Stomach (tissue), 9 donors: ENCODE data around the gene CASQ1. TPM values are rescaled to one million over a fixed set of nuclear protein-coding genes. Genes with fewer than 3 reads are reported as not detected.

ENCODE experiments used
- DNase-seq, 2 donors: peaks; one replicate each; pipeline versions ENCODE4 v3.0.0 to v3.0.0-alpha.2; 2013 to 2019
- H3K27ac ChIP-seq, 5 donors: fragments of 200-600 bp in 4 of 5; sonication (generic) in 4 of 5; one replicate each; pipeline ENCODE4 v1.5.1; 2013 to 2019; ENCODE audit warnings: mild to moderate bottlenecking in 1 of 5, moderate library complexity in 1 of 5
- H3K27me3 ChIP-seq, 3 donors: fragments of 200-600 bp; sonication (generic); one replicate each; pipeline ENCODE4 v1.5.1; 2017 to 2019; ENCODE audit warnings: mixed run types in 1 of 3
- H3K36me3 ChIP-seq, 4 donors: fragments of 200-600 bp; sonication (generic); 1 replicate in 3 of 4; 2 replicates in 1 of 4; pipeline ENCODE4 v1.5.1; 2016 to 2019
- H3K4me1 ChIP-seq, 4 donors: fragments of 200-600 bp; sonication (generic); one replicate each; pipeline ENCODE4 v1.5.1; 2016 to 2019
- H3K4me3 ChIP-seq, 4 donors: fragments of 200-600 bp; sonication (generic) in 3 of 4; one replicate each; pipeline ENCODE4 v1.5.1; 2016 to 2019; ENCODE audit warnings: mild to moderate bottlenecking in 1 of 4
- H3K9me3 ChIP-seq, 4 donors: fragments of 200-600 bp; sonication (generic); one replicate each; pipeline ENCODE4 v1.5.1; 2016 to 2019
- CTCF ChIP-seq, 7 experiments: fragments of 450-650 bp in 4 of 7; fragments of 200-600 bp in 3 of 7; sonication (generic) in 3 of 7; IDR thresholded peaks; one replicate each; pipeline ENCODE4 v1.5.1; 2016 to 2019; ENCODE audit warnings: antibody characterized with exemption in 7 of 7, control low read depth in 2 of 7, mild to moderate bottlenecking in 1 of 7
- EP300 ChIP-seq: sonication (generic); formaldehyde crosslinking; IDR thresholded peaks from one replicate; pipeline ENCODE4 v1.6.1; 2017; ENCODE audit warnings: antibody characterized with exemption
- POLR2A ChIP-seq, 4 donors: fragments of 450-650 bp; IDR thresholded peaks; one replicate each; pipeline ENCODE4 v1.6.1; 2016; ENCODE audit warnings: antibody characterized with exemption in 4 of 4, control low read depth in 2 of 4, mild to moderate bottlenecking in 1 of 4, moderate library complexity in 1 of 4
- POLR2AphosphoS5 ChIP-seq, 3 donors: sonication (generic); formaldehyde crosslinking; IDR thresholded peaks; one replicate each; pipeline ENCODE4 v1.6.1; 2016; ENCODE audit warnings: antibody characterized with exemption in 3 of 3
- WGBS, 5 donors: extraction: QIAGEN DNeasy Blood & Tissue Kit in 3 of 5; methylation state at CpG; one replicate each; pipeline versions ENCODE4 v1.1.5 to v1.1.7; 2013 to 2018; 5-methylcytosine and 5-hydroxymethylcytosine counted together
- intact Hi-C: fragments of 100-400 bp; cut with DNase I; formaldehyde crosslinking; loops from one replicate; pipeline ENCODE4 v1.15.1; 2023; ENCODE audit warnings: low total_unique reads
- polyA plus RNA-seq, 3 donors: library from polyadenylated mRNA; stranded (reverse); fragments of 200-250 nt; gene quantifications; one replicate each; pipeline ENCODE4 v1.2.3, GENCODE V29; 2013
- total RNA-seq, 5 donors: library from RNA; depleted of rRNA; stranded (reverse); fragments of >200 nt; gene quantifications; one replicate each; pipeline versions ENCODE4 v1.1.0 to v1.2.3, GENCODE V29; 2014 to 2016
- donor health status: healthy with polysubstance abuse.
- donor health status: Bipolar disorder and iron deficiency.
- donor health status: healthy.

CASQ1 gene
- total and polyA plus RNA-seq, 8 donors: 0.48 to 0.61 (median 0.55) TPM; not detected in 5

DNA sequence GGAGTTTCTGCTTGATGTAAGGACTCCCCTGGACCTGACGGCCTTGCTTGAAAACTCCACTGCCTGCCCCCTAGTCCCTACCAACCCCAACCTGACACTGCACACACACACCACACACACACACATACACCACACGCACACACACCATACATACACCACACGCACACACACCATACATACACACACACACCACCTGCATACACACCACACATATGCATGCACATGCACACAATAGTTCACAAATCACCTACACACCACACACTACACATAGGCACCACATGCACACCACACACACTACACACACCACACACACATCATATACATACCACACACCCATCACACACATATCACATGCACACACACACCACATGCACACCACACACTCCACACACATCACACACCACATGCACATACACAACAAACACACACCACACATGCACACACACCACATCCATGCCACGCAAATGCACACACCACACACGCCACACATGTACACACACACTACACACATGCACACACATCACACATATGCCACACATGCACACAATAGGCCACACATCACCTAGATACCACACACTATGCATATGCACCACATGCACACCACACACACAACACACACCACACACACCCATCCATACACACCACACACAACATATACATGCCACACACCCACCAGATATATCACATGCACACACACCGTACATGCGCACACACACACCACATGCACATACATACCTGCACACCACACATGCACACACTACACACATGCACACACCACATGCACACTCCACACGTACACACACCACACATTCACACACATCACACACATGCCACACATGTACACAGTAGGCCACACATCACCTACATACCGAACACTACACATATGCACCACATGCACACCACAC lies 3.7 kb downstream of the CASQ1 start:
- no peaks in the 10 kb centered on the region for H3K36me3 ChIP-seq
- intact Hi-C loops: loop anchor here (5.0 to 10.0 kb wide), 3 partner anchors 58 to 91 kb away; partner anchors contain the start of gene PEX19
- 84 to 94% (median 87%) methylated on average over 9 of the region's 9 CpGs for WGBS, 5 donors
- no peaks in the 10 kb centered on the region for H3K9me3 ChIP-seq
- no peak for DNase-seq
- TF ChIP-seq POLR2AphosphoS5 (IDR thresholded peaks at IDR 0.05) (no peak), POLR2A (IDR thresholded peaks at IDR 0.05) (no peak), EP300 (no peak), CTCF (IDR thresholded peaks at IDR 0.05) (no peak)
- H3K4me1 ChIP-seq: peaks cover 4 to 23% (median 12%) of the 10 kb centered on the region in 4 donors
- H3K4me3 ChIP-seq: no peak overlapping the region
- no peak overlapping the region for H3K27ac ChIP-seq
- H3K27me3 ChIP-seq: no peaks in the 10 kb centered on the region

GRCh38 chr1:160194737-160195059 lies 4.3 kb downstream of the CASQ1 start:
- no peaks in the 10 kb centered on the region for H3K36me3 ChIP-seq
- TF ChIP-seq EP300: no peak
- no peak for TF ChIP-seq POLR2AphosphoS5 (IDR thresholded peaks at IDR 0.05)
- no peak for TF ChIP-seq POLR2A (IDR thresholded peaks at IDR 0.05)
- no peak for TF ChIP-seq CTCF (IDR thresholded peaks at IDR 0.05)
- intact Hi-C loops: loop anchor here (5.0 to 10.0 kb wide), 3 partner anchors 58 to 90 kb away; partner anchors contain the start of gene PEX19
- peaks cover 4 to 20% (median 11%) of the 10 kb centered on the region in 4 donors for H3K4me1 ChIP-seq
- H3K27ac ChIP-seq: no peak overlapping the region
- H3K4me3 ChIP-seq: no peak overlapping the region
- DNase-seq: no peak
- no peaks in the 10 kb centered on the region for H3K9me3 ChIP-seq
- no peaks in the 10 kb centered on the region for H3K27me3 ChIP-seq
- 68 to 98% (median 83%) methylated on average over 2 of the region's 2 CpGs for WGBS, 5 donors

- no peak for TF ChIP-seq POLR2AphosphoS5 (IDR thresholded peaks at IDR 0.05)
- TF ChIP-seq EP300: no peak
- no peak for TF ChIP-seq CTCF (IDR thresholded peaks at IDR 0.05)
- TF ChIP-seq POLR2A (IDR thresholded peaks at IDR 0.05): no peak
- no peaks in the 10 kb centered on the region for H3K27me3 ChIP-seq
- H3K4me3 ChIP-seq: no peak overlapping the region
- intact Hi-C loops: loop anchor here (10.0 kb wide), 2 partner anchors 89 to 91 kb away; partner anchors contain the start of gene PEX19
- peaks cover 4 to 13% (median 7%) of the 10 kb centered on the region in 4 donors for H3K4me1 ChIP-seq
- no peaks in the 10 kb centered on the region for H3K9me3 ChIP-seq
- DNase-seq: no peak
- no peak overlapping the region for H3K27ac ChIP-seq
- H3K36me3 ChIP-seq: no peaks in the 10 kb centered on the region
- 60 to 80% (median 72%) methylated on average over 4 of the region's 4 CpGs for WGBS, 5 donors
Measured at GRCh38 chr1:160196143-160196542, 5.8 kb downstream of the CASQ1 start.

- Histone ChIP-seq H3K9me3 (no peaks in the 10 kb centered on the region), H3K27ac (no peak overlapping the region), H3K4me3 (no peak overlapping the region), H3K36me3 (no peaks in the 10 kb centered on the region), H3K27me3 (no peaks in the 10 kb centered on the region), H3K4me1 (peaks cover 4 to 13% (median 7%) of the 10 kb centered on the region in 4 donors)
- WGBS, 5 donors: 93 to 98% (median 96%) methylated on average over 4 of the region's 4 CpGs
- no peak for TF ChIP-seq POLR2A (IDR thresholded peaks at IDR 0.05)
- intact Hi-C loops: loop anchor here (10.0 kb wide), 2 partner anchors 88 to 92 kb away; partner anchors contain the start of gene PEX19
- DNase-seq: no peak
Measured at GRCh38 chr1:160197231-160197630, 6.9 kb downstream of the CASQ1 start.
